Testis (tissue), 3 donors: ENCODE measurements around the gene SH3GL2. TPM values are rescaled to one million over a fixed set of nuclear protein-coding genes. Genes with fewer than 3 reads are reported as not detected.

Experiments used
- DNase-seq: peaks from one replicate; pipeline ENCODE4 v3.0.0-alpha.2; 2019
- H3K27ac ChIP-seq, 2 donors: fragments of 200-600 bp; sonication (generic); one replicate each; pipeline ENCODE4 v1.5.1; 2019
- H3K27me3 ChIP-seq: fragments of 200-600 bp; sonication (generic); one replicate; pipeline ENCODE4 v1.5.1; 2019
- H3K36me3 ChIP-seq: fragments of 200-600 bp; sonication (generic); one replicate; pipeline ENCODE4 v1.5.1; 2017; ENCODE audit warnings: low read depth; ENCODE audit errors: missing control alignments
- H3K4me1 ChIP-seq: fragments of 200-600 bp; sonication (generic); one replicate; pipeline ENCODE4 v1.5.1; 2019
- H3K4me3 ChIP-seq, 2 donors: fragments of 200-600 bp; sonication (generic); one replicate each; pipeline ENCODE4 v1.5.1; 2017 to 2019
- H3K9me3 ChIP-seq: fragments of 200-600 bp; sonication (generic); one replicate; pipeline ENCODE4 v1.5.1; 2017
- POLR2A ChIP-seq: fragments of 450-650 bp; IDR thresholded peaks from one replicate; pipeline ENCODE4 v1.6.1; 2017; ENCODE audit warnings: antibody characterized with exemption, mild to moderate bottlenecking, moderate library complexity
- WGBS, 2 donors: methylation state at CpG; one replicate each; pipeline ENCODE4 v1.1.5; 2018; 5-methylcytosine and 5-hydroxymethylcytosine counted together
- intact Hi-C: fragments of 100-400 bp; cut with DNase I; formaldehyde crosslinking; loops from one replicate; pipeline ENCODE4 v1.15.1; 2023; ENCODE audit warnings: low total_unique reads
- polyA plus RNA-seq: library from polyadenylated mRNA; stranded (reverse); fragments of 350-450 nt; fragmentation: Illumina TruSeq; extraction: RNeasy Lipid Tissue Mini Kit (QIAGEN cat#74804); gene quantifications from one replicate; pipeline ENCODE4 v1.2.3, GENCODE V29; 2014; ENCODE audit warnings: low read depth, low replicate concordance; ENCODE audit not compliant: insufficient read depth
- total RNA-seq, 2 donors: library from RNA; depleted of rRNA; stranded (reverse); fragments of >200 nt; gene quantifications; one replicate each; pipeline ENCODE4 v1.2.3, GENCODE V29; 2016
- TF ChIP-seq, protein P1 (sequence below), 3 experiments: fragments of 450-650 bp in 2 of 3; fragments of 200-600 bp in 1 of 3; sonication (generic) in 1 of 3; IDR thresholded peaks; one replicate each; pipeline ENCODE4 v1.5.1; 2016 to 2019; ENCODE audit warnings: antibody characterized with exemption in 3 of 3, mild to moderate bottlenecking in 2 of 3, moderate library complexity in 1 of 3

Gene SH3GL2
- total and polyA plus RNA-seq, 3 donors from 2014 or later: 9.6 to 15.2 (median 10.7) TPM

DNA sequence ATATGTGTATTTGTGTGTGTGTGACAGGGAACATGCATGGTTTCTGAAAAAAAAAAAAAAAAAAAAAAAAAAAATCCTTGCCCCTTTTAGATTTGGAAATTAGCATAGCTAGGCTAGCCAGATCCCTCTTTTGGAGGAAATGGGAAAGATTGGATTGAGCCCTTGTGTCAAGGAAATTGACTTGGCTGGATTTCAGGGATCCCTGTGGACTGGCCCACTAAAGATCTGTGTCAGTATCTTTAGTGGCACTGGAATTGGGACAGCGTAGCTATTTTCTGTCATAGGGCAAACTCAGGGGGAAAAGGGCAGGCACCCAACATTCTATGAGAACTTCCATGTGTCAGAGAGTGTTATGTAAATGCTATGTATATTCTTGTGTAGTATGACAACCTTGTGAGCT, 35.4 kb downstream of the SH3GL2 start:
- whole genome bisulfite sequencing, 2 donors: 89 to 93% methylated on average over 1 of the region's 1 CpG
- no peak for TF ChIP-seq POLR2A
- TF ChIP-seq, protein P1, sequence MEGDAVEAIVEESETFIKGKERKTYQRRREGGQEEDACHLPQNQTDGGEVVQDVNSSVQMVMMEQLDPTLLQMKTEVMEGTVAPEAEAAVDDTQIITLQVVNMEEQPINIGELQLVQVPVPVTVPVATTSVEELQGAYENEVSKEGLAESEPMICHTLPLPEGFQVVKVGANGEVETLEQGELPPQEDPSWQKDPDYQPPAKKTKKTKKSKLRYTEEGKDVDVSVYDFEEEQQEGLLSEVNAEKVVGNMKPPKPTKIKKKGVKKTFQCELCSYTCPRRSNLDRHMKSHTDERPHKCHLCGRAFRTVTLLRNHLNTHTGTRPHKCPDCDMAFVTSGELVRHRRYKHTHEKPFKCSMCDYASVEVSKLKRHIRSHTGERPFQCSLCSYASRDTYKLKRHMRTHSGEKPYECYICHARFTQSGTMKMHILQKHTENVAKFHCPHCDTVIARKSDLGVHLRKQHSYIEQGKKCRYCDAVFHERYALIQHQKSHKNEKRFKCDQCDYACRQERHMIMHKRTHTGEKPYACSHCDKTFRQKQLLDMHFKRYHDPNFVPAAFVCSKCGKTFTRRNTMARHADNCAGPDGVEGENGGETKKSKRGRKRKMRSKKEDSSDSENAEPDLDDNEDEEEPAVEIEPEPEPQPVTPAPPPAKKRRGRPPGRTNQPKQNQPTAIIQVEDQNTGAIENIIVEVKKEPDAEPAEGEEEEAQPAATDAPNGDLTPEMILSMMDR (IDR thresholded peaks at IDR 0.05): no peak
- H3K27ac ChIP-seq: no peak overlapping the region

DNA sequence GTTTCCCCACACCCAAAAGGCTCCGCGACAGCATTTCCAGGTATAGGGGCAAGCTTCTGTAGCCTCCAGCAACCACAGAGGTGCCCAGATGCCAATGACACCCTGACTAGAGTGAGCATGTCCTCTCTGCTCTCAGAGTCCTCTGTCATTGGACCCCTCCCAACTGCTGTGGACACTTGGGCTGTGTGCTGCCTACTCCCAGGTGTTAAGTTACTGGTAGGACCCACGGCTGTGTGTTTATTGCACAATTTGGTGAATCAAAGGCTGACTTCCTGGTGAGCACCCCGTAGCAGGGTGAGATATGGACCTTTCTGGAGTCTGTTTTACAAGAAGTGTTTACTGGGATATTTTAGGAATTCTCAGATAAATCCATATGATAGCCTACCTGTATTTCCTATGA, 36.0 kb downstream of the SH3GL2 start:
- H3K4me3 ChIP-seq: no peak overlapping the region
- H3K27ac ChIP-seq: no peak overlapping the region
- no peaks in the 10 kb centered on the region for H3K36me3 ChIP-seq
- H3K4me1 ChIP-seq: no peaks in the 10 kb centered on the region
- no peak for DNase-seq
- TF ChIP-seq, protein P1 (IDR thresholded peaks at IDR 0.05): no peak
- TF ChIP-seq POLR2A: no peak
- WGBS, 2 donors: 66 to 82% methylated on average over 3 to 4 of the region's 4 CpGs
- no peaks in the 10 kb centered on the region for H3K9me3 ChIP-seq
- no peaks in the 10 kb centered on the region for H3K27me3 ChIP-seq
- intact Hi-C loops: no loop called here

More for the DNA sequence above, 35.4 kb downstream of the SH3GL2 start:
- no peaks in the 10 kb centered on the region for H3K36me3 ChIP-seq
- intact Hi-C loops: no loop called here
- H3K4me3 ChIP-seq: no peak overlapping the region
- no peaks in the 10 kb centered on the region for H3K4me1 ChIP-seq
- no peaks in the 10 kb centered on the region for H3K27me3 ChIP-seq
- no peak for DNase-seq
- no peaks in the 10 kb centered on the region for H3K9me3 ChIP-seq

DNA sequence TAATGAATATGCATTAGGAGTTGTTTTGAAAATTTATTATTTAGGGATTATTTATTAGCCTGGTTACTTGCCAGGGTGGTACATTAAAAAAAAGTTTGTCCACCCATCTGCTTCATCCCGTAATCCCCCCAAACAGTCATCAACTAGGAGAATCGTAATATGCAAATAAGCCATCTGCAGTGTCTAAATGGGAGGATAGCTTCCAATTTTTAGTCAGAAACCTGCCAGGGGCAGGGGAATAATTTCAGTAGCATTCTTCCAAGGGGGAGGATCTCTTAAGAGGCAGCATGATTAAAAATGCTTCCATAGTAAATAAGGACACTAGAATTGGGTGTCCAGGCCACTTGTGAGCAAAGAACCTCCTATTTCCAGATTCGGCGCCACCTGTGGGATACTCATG, 43.3 kb downstream of the SH3GL2 start:
- Histone ChIP-seq H3K9me3 (no peaks in the 10 kb centered on the region), H3K27ac (no peak overlapping the region), H3K27me3 (no peaks in the 10 kb centered on the region), H3K4me1 (no peaks in the 10 kb centered on the region), H3K36me3 (no peaks in the 10 kb centered on the region), H3K4me3 (no peak overlapping the region)
- TF ChIP-seq, protein P1 (IDR thresholded peaks at IDR 0.05): no peak
- TF ChIP-seq POLR2A: no peak
- 77 to 90% methylated on average over 4 of the region's 4 CpGs for WGBS, 2 donors
- DNase-seq: no peak
- intact Hi-C loops: no loop called here

DNA sequence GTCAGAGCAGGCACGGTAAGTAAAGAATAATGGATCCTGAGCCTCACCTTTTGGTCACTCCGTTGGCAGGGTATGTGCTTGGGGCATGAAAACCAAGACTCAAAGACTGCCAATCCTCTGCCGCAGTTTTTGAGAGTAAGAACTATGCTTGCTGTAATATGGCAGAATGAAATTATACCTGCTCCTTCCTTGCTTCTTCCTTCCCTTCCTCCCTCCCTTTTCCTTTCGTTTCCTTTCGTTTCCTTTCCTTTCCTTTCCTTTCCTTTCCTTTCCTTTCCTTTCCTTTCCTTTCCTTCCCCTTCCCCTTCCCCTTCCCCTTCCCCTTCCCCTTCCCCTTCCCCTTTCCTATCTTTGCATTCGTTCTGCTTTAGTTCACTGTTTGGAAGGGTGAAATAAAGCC, 43.9 kb downstream of the SH3GL2 start:
- no peaks in the 10 kb centered on the region for H3K9me3 ChIP-seq
- no peaks in the 10 kb centered on the region for H3K4me1 ChIP-seq
- no peak for DNase-seq
- H3K4me3 ChIP-seq: no peak overlapping the region
- intact Hi-C loops: no loop called here
- TF ChIP-seq POLR2A: no peak
- TF ChIP-seq, protein P1 (IDR thresholded peaks at IDR 0.05): no peak
- H3K27me3 ChIP-seq: no peaks in the 10 kb centered on the region
- 70 to 71% methylated on average over 6 of the region's 6 CpGs for WGBS, 2 donors
- no peaks in the 10 kb centered on the region for H3K36me3 ChIP-seq
- H3K27ac ChIP-seq: no peak overlapping the region

DNA sequence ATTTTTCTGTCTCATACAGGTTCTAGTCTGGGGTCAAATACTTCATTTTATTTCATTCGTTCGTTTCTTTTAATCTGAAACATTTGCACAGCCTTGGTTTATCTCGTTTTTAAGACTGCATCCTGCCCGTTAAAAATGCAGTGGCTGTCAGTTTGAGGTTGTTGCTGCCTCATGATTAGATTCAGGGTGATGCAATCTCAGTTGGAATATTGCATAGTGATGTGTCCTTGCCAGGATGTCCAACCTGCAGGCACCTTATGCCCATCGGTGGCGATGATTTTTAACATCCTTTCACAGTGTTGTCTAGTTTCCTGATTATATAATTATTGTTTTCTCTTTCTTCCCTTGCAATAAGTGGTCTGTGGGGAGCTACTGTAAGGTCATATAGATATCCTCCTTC, 45.1 kb downstream of the SH3GL2 start:
- no peak for DNase-seq
- WGBS, 2 donors: 72 to 83% methylated on average over 6 of the region's 6 CpGs
- intact Hi-C loops: no loop called here
- no peaks in the 10 kb centered on the region for H3K9me3 ChIP-seq
- H3K27ac ChIP-seq: no peak overlapping the region
- no peaks in the 10 kb centered on the region for H3K4me1 ChIP-seq
- H3K27me3 ChIP-seq: no peaks in the 10 kb centered on the region
- H3K4me3 ChIP-seq: no peak overlapping the region
- no peak for TF ChIP-seq POLR2A
- TF ChIP-seq, protein P1 (IDR thresholded peaks at IDR 0.05): no peak
- no peaks in the 10 kb centered on the region for H3K36me3 ChIP-seq
